GM12801 (cell line): ENCODE results near the gene C3orf62.

Experiments
- TF ChIP-seq, protein P1 (sequence below): IDR thresholded peaks from one replicate; pipeline ENCODE4 v1.5.1; 2011; ENCODE audit warnings: control low read depth; ENCODE audit not compliant: insufficient read length; ENCODE audit errors: extremely low read depth

C3orf62 gene

DNA sequence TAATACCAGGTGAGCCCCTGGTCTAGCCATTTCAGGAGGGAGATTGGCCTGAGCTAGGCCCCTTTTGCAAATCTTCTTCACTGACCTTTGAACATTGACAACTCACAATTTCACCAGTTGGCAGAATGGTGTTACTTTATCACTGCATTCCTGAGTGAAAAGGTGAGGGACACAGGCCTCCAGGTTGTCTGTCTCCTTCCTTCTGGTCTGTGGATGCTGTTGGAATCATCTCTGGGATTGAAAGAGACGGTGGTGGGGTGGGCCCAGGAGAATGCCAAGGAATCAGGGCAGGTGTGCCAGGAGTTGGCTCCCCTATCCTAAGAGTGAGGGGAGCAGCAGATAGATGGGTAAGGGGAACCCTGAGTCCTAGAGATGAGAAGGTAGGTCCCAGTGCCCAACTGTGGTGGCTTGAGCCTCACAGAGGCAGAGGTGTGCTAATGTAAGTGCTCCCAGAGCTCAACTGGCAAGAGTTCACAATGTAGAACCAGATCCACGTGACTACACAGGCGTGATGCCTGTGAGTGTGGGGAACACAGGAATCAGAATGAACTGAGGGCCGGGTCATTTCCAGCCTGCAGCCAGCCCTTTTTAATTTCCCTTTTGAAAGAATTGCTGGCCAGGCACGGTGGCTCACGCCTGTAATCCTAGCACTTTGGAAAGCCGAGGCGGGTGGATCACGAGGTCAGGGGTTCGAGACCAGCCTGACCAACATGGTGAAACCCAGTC is 11.2 kb downstream of the C3orf62 start:
- TF ChIP-seq, protein P1, sequence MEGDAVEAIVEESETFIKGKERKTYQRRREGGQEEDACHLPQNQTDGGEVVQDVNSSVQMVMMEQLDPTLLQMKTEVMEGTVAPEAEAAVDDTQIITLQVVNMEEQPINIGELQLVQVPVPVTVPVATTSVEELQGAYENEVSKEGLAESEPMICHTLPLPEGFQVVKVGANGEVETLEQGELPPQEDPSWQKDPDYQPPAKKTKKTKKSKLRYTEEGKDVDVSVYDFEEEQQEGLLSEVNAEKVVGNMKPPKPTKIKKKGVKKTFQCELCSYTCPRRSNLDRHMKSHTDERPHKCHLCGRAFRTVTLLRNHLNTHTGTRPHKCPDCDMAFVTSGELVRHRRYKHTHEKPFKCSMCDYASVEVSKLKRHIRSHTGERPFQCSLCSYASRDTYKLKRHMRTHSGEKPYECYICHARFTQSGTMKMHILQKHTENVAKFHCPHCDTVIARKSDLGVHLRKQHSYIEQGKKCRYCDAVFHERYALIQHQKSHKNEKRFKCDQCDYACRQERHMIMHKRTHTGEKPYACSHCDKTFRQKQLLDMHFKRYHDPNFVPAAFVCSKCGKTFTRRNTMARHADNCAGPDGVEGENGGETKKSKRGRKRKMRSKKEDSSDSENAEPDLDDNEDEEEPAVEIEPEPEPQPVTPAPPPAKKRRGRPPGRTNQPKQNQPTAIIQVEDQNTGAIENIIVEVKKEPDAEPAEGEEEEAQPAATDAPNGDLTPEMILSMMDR: no peak

DNA sequence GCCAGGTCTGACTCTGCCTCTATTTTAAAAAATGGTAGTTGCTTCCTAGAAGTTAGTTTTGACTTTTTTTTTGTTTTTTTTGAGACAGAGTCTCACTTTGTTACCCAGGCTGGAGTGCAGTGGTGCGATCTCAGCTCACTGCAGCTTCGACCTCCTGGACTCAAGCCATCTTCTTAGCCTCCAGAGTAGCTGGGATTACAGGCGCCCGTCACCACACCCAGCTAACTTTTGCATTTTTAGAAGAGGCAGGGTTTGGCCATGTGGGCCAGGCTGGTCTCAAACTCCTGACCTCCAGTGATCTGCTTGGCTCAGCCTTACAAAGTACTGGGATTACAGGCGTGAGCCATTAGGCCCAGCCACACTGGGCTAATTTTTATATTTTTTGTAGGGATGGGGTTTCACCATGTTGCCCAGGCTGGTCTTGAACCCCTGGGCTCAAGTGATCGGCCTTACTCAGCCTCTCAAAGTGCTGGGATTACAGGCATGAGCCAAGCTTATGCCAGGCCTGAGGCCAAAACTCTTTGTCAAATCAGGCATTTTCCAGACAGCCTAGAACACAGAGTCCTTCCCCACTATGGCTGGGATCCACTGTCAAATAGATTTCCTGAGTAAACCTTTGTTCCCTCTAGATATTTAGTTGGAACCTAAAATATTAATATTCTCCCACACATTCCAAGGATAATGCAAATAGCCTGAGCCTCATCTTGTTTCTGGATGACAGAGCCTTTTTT is 13.7 kb downstream of the C3orf62 start:
- TF ChIP-seq, protein P1: no peak

DNA sequence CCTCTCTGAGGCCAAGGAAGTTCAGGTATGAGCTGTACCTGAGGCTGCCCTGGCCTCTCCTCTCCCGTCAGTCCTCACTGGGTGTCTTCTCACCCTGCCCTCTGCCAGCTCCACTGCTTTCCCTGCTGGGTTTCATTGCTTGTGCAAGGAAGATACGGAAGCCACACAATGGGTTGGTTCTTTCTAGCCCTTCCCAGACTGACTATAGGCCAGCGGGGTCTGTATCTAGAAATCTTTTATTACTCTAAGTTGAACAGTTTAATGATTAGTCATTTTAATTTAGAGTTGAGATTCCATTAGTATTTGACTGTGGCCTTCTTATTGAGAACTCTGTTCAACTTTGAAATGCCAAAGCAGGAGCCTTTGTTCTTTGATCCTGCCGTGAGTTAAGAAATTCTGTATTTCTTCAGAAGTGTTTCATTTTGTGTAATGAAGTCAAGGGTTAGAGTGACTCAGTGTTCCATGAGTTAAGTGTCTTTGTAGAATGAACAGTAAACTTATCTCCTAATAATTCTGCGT is 16.2 kb downstream of the C3orf62 start:
- TF ChIP-seq, protein P1: no peak

DNA sequence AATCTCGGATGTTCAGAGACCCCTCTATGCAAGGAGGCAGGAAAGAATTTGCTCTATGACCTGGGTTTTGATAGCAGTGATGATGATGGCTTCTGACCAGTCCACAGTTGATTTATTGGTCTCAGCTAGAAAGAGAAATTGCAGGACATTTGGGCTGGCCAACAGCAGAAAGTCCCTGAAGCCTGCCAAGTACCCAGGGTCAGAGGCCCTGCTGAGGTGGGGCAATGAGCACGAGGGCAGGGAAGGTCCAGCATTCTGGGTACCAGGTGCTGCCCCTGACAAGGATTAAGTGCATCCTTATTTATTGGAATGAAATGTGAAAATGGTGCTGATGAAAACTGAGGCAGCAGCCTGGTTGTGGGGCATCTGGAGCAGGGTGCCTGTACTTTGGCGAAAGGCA is 19.8 kb downstream of the C3orf62 start:
- TF ChIP-seq, protein P1: no peak

DNA sequence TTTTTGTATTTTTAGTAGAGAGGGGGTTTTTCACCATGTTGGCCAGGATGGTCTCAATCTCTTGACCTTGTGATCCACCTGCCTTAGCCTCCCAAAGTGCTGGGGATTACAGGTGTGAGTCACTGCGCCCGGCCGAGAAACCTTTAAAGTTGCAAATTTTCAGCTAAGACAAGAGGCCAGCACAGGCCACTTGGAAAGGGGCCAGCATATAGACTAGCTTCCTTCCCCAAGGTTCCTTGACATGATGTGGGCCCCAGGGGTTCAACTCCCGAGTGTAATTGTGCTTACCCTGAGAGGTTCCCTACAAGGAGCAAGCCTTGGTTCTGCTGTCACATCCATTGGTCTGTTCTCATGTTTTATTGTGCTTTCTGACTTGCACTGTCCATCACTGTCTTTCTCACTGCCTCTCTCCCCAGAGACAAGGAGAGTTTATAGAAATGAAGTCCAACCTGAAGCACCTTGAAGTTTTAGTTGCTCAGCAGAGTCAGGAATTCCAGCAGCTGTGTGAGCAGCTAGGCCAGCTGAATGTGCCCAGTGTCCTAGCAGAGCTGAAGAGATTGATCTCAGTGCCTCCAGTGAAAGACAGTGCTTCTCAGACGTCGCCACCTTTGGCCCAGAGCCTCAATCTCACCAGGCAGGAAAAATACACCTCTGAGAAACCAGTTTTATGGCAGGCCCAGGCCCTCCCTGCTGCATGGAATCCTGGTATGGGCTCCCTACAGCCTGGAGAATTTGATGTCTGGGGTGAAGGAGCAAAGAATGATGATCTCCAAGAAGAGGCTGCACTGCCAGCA is 21.1 kb downstream of the C3orf62 start:
- TF ChIP-seq, protein P1: no peak

DNA sequence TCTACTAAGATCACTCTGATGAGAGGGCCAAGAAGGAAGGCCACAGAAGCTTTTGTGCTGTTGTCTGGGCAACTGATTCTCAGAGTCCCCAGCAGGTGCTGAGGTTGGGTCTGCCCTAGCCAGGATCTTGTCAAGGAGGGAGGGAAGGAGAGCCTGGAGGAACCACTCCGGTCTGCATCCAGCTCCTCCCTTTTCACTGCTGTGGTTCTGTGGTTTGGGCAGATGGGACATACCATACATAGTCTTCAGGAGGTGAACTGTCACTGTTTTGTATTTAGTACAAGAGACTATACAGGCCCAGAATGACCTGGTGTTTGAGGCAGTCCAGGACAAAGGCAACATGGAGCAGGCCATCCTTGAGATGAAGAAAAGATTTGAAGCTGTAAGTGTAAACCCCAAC is 21.9 kb downstream of the C3orf62 start:
- TF ChIP-seq, protein P1: no peak

DNA sequence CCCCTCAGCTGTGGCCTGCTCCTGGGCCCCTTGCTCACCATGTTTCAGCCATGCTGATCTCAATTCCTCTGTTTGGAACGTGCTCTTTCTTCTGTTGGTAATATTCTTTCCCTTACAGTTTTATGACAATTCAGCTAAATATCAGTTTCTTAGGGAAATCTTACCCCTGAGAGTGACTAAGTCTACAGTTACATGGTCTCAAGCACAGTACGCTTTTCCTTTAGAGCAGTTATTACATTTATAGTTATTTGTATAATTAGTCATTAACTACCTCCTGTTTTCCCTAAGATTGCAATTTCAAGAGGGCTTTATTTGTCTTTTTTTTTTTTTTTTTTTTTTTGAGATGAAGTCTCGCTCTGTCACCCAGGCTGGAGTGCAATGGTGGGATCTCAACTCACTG is 23.5 kb downstream of the C3orf62 start:
- TF ChIP-seq, protein P1: no peak
